Gastrocnemius medialis (tissue), 4 donors: Measurements from ENCODE around the gene PRDM16. TPM values are rescaled to one million over a fixed set of nuclear protein-coding genes. Genes with fewer than 3 reads are reported as not detected.

Experiments
- ATAC-seq, 2 donors: fragments of 150-250 bp; one replicate each; pipeline ENCODE4 v1.9.1; 2016
- DNase-seq, 2 donors: peaks; one replicate each; pipeline ENCODE4 v3.0.0-alpha.2; 2019
- H3K27ac ChIP-seq, 4 donors: fragments of 200-600 bp; sonication (generic); 1 replicate in 1 of 4; 2 replicates in 3 of 4; pipeline ENCODE4 v1.5.1; 2016 to 2018; ENCODE audit warnings: mild to moderate bottlenecking in 2 of 4, moderate library complexity in 1 of 4
- H3K27me3 ChIP-seq, 3 donors: fragments of 200-600 bp; sonication (generic) in 2 of 3; 1 replicate in 1 of 3; 2 replicates in 2 of 3; pipeline versions ENCODE4 v1.5.1 to v1.6.0; 2016 to 2019; ENCODE audit warnings: mild to moderate bottlenecking in 1 of 3, moderate library complexity in 1 of 3
- H3K36me3 ChIP-seq, 2 donors: fragments of 200-600 bp; sonication (generic) in 1 of 2; one replicate each; pipeline ENCODE4 v1.5.1; 2017 to 2018
- H3K4me1 ChIP-seq, 2 donors: fragments of 200-600 bp; sonication (generic) in 1 of 2; one replicate each; pipeline ENCODE4 v1.5.1; 2016 to 2017; ENCODE audit warnings: mild to moderate bottlenecking in 2 of 2
- H3K4me3 ChIP-seq, 4 donors: fragments of 200-600 bp; sonication (generic) in 3 of 4; 1 replicate in 1 of 4; 2 replicates in 3 of 4; pipeline ENCODE4 v1.5.1; 2016 to 2019; ENCODE audit warnings: mild to moderate bottlenecking in 2 of 4
- H3K9me3 ChIP-seq, 3 donors: fragments of 200-600 bp; sonication (generic) in 2 of 3; 1 replicate in 1 of 3; 2 replicates in 2 of 3; pipeline ENCODE4 v1.5.1; 2016 to 2019
- POLR2A ChIP-seq, 2 donors: fragments of 450-650 bp; IDR thresholded peaks; one replicate each; pipeline ENCODE4 v1.6.1; 2017; ENCODE audit warnings: antibody characterized with exemption in 2 of 2, mild to moderate bottlenecking in 2 of 2, moderate library complexity in 2 of 2
- in situ Hi-C, 4 donors: fragments of 200-750 bp; cut with MboI; loops; one replicate each; pipeline versions ENCODE4 v1.15.0 to v1.8.0; 2017; ENCODE audit warnings: low sequenced_read_pairs in 4 of 4
- intact Hi-C: fragments of 100-400 bp; cut with DNase I; formaldehyde crosslinking; loops from one replicate; pipeline ENCODE4 v1.15.1; 2023; ENCODE audit warnings: low total_unique reads
- total RNA-seq, 4 donors: library from RNA; depleted of rRNA; stranded (reverse); fragments of >200 nt; gene quantifications; one replicate each; pipeline versions ENCODE4 v1.1.0 to v1.2.3, GENCODE V29; 2016
- TF ChIP-seq, protein P1 (sequence below), 5 experiments: fragments of 450-650 bp in 3 of 5; fragments of 200-600 bp in 2 of 5; sonication (generic) in 2 of 5; IDR thresholded peaks in 4 of 5; conservative IDR thresholded peaks in 1 of 5; 1 replicate in 4 of 5; 2 replicates in 1 of 5; pipeline ENCODE4 v1.5.1; 2016 to 2019; ENCODE audit warnings: antibody characterized with exemption in 5 of 5, mild to moderate bottlenecking in 3 of 5, moderate library complexity in 3 of 5

Gene PRDM16
- total RNA-seq, 4 donors from 2014 or later, result 0.03 to 0.19 (median 0.17) TPM

DNA sequence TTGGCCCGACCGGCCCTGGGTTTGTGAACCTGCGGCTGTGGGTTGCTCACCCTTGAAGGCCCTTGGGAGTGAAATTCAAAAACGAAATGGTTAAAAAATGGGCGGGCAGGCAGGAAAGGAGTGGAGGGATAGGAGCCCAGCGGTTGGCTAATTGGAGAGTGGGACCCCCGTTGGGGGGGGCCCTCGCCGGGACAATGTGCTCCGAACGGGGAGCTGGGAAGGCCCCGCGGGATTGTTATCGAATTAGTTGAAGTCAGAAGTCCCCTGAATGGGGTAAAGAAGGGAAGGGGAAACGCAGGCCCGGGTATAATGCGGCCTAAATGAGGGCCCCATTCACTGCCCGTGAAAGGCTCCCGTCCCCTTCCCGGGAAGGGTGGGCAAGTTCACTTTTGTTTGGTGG lies 135.7 kb downstream of the PRDM16 start:
- Histone ChIP-seq H3K4me3 (no peak overlapping the region), H3K36me3 (no peaks in the 10 kb centered on the region), H3K4me1 (no peaks in the 10 kb centered on the region), H3K27ac (no peak overlapping the region), H3K9me3 (no peaks in the 10 kb centered on the region), H3K27me3 (peaks cover 0 to 8% (median 0%) of the 10 kb centered on the region in 3 donors)
- DNase-seq, result no peak
- no peak for ATAC-seq
- TF ChIP-seq POLR2A (IDR thresholded peaks at IDR 0.05), result no peak
- TF ChIP-seq, protein P1, sequence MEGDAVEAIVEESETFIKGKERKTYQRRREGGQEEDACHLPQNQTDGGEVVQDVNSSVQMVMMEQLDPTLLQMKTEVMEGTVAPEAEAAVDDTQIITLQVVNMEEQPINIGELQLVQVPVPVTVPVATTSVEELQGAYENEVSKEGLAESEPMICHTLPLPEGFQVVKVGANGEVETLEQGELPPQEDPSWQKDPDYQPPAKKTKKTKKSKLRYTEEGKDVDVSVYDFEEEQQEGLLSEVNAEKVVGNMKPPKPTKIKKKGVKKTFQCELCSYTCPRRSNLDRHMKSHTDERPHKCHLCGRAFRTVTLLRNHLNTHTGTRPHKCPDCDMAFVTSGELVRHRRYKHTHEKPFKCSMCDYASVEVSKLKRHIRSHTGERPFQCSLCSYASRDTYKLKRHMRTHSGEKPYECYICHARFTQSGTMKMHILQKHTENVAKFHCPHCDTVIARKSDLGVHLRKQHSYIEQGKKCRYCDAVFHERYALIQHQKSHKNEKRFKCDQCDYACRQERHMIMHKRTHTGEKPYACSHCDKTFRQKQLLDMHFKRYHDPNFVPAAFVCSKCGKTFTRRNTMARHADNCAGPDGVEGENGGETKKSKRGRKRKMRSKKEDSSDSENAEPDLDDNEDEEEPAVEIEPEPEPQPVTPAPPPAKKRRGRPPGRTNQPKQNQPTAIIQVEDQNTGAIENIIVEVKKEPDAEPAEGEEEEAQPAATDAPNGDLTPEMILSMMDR (IDR thresholded peaks at IDR 0.05 in 4 of 5, conservative IDR thresholded peaks at IDR 0.05 in 1 of 5), result no peak
- intact Hi-C loops, result no loop called here
- in situ Hi-C loops, result no loop called here

DNA sequence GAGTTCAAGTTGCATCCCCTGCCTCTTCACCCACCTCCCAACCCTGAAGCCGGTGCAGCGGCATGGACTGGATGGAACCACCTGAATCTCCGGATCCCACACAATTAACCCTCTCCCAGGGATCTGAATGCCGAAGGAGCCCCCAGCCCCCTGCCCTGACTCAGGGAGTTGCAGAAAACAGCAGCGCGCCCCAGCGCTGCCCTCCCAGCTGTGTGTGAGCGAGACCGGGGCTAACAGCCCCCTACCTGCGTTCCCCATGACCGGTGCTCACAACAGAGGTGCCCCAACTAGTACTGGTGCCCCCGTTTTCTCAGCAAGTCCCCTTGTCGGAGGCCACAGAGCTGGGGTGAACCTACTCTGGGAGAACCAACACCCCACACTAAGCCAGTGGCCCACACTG lies 136.8 kb downstream of the PRDM16 start:
- no peak for ATAC-seq

DNA sequence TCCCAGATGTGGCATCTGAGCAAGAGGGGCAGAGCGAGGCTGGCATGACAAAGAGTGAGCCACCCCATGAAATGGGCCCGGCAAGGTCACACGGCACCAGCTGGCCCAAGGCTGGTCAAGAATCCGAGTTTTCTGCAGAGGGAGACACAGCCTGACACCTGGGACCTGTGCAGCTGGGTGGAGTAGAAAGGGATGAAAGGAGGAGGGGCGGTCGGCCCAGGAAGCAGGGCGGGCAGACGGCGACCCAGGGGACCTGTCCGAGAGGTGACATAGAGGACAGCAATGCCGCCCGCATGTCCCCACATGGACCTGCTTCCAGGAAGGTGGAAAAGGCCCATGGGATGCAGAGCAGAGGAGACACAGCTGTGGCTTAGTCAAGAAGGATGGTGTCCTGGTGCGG lies 137.7 kb downstream of the PRDM16 start:
- in situ Hi-C loops (no loop called here), intact Hi-C loops (no loop called here)
- DNase-seq, result no peak
- no peak overlapping the region for H3K4me3 ChIP-seq
- ATAC-seq, result no peak
- peaks cover 0 to 8% (median 0%) of the 10 kb centered on the region in 3 donors for H3K27me3 ChIP-seq
- TF ChIP-seq POLR2A (IDR thresholded peaks at IDR 0.05), result no peak
- TF ChIP-seq, protein P1 (IDR thresholded peaks at IDR 0.05 in 4 of 5, conservative IDR thresholded peaks at IDR 0.05 in 1 of 5), result no peak
- H3K27ac ChIP-seq, result no peak overlapping the region
- H3K9me3 ChIP-seq, result no peaks in the 10 kb centered on the region
- no peaks in the 10 kb centered on the region for H3K4me1 ChIP-seq
- no peaks in the 10 kb centered on the region for H3K36me3 ChIP-seq

More for the DNA sequence above, 136.8 kb downstream of the PRDM16 start:
- no peak overlapping the region for H3K27ac ChIP-seq
- intact Hi-C loops, result no loop called here
- peaks cover 0 to 8% (median 0%) of the 10 kb centered on the region in 3 donors for H3K27me3 ChIP-seq
- DNase-seq, result no peak
- no peaks in the 10 kb centered on the region for H3K4me1 ChIP-seq
- H3K9me3 ChIP-seq, result no peaks in the 10 kb centered on the region
- H3K36me3 ChIP-seq, result no peaks in the 10 kb centered on the region
- no peak for TF ChIP-seq POLR2A (IDR thresholded peaks at IDR 0.05)
- TF ChIP-seq, protein P1 (IDR thresholded peaks at IDR 0.05 in 4 of 5, conservative IDR thresholded peaks at IDR 0.05 in 1 of 5), result no peak
- in situ Hi-C loops, result no loop called here
- H3K4me3 ChIP-seq, result no peak overlapping the region

DNA sequence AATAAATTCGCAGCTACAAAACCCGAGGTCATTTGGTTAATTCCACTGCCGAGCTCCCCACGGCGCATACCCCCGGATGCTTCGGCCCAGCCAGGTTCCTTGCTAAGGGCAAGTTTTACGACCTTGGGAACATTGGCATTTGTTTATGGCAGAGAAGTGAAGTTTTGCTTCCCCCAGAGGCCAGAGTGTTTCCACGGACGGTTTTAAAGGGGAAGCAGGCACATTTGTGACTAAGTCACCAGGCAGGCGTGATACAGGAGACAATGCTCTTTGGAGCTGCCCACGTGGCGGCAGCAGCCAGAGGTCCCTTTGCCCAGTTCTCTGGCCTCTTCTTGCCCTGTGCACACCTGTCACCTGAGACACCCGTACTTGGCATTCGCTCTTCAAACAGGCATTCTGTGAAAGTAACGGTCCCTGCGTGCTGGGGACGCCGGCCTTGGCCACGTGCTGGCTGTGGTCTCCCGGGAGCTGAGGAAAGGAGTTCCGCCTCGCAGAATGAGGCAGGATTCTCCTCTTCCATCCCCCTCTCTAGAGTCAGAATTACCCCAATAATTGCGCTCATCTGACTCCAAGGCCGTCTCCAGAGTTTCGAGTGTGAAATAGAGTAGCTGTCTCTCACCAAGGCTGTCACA lies 138.3 kb downstream of the PRDM16 start:
- Histone ChIP-seq H3K36me3 (no peaks in the 10 kb centered on the region), H3K4me3 (no peak overlapping the region), H3K27me3 (peaks cover 0 to 8% (median 0%) of the 10 kb centered on the region in 3 donors), H3K9me3 (no peaks in the 10 kb centered on the region), H3K27ac (no peak overlapping the region), H3K4me1 (no peaks in the 10 kb centered on the region)
- intact Hi-C loops, result no loop called here
- ATAC-seq (no peak), DNase-seq (no peak)
- no peak for TF ChIP-seq POLR2A (IDR thresholded peaks at IDR 0.05)
- TF ChIP-seq, protein P1 (IDR thresholded peaks at IDR 0.05 in 4 of 5, conservative IDR thresholded peaks at IDR 0.05 in 1 of 5), result no peak
- in situ Hi-C loops, result no loop called here

DNA sequence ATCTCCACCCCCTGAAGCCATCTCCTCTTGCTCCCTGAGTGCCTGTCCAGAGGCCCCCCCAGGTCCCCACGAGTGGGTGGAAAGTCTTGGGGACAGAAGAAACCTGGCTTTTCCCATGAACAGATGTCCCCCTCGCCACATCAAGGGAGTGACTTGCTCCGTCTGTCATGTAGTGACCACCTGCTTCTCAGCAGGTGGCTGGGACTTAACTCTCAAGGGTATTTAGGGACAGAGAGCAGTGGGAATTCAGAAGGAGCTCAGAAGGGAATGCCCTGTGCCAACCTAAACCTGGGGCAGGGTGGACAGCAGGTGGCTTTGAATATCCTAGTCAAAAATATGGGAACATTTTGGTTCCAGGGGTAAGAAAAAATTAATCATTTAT lies 139.8 kb downstream of the PRDM16 start:
- H3K4me1 ChIP-seq, result no peaks in the 10 kb centered on the region
- no peaks in the 10 kb centered on the region for H3K9me3 ChIP-seq
- H3K27ac ChIP-seq, result no peak overlapping the region
- H3K4me3 ChIP-seq, result no peak overlapping the region
- intact Hi-C loops (no loop called here), in situ Hi-C loops (no loop called here)
- H3K27me3 ChIP-seq, result peaks cover 0 to 8% (median 0%) of the 10 kb centered on the region in 3 donors
- DNase-seq (no peak), ATAC-seq (no peak)
- no peaks in the 10 kb centered on the region for H3K36me3 ChIP-seq
- TF ChIP-seq POLR2A (IDR thresholded peaks at IDR 0.05), result no peak
- TF ChIP-seq, protein P1 (IDR thresholded peaks at IDR 0.05 in 4 of 5, conservative IDR thresholded peaks at IDR 0.05 in 1 of 5), result no peak
